ENCODE data around the gene SPTB. TPM values are rescaled to one million over a fixed set of nuclear protein-coding genes. Genes with fewer than 3 reads are reported as not detected.
"Not testable (repeated sequence)": the region's sequence is repeated elsewhere in the genome, so short reads cannot be mapped to it uniquely, and the experiment has no call there.

SPTB gene
- total RNA-seq, 1 experiment from 2014 or later: 0.43 TPM

DNA sequence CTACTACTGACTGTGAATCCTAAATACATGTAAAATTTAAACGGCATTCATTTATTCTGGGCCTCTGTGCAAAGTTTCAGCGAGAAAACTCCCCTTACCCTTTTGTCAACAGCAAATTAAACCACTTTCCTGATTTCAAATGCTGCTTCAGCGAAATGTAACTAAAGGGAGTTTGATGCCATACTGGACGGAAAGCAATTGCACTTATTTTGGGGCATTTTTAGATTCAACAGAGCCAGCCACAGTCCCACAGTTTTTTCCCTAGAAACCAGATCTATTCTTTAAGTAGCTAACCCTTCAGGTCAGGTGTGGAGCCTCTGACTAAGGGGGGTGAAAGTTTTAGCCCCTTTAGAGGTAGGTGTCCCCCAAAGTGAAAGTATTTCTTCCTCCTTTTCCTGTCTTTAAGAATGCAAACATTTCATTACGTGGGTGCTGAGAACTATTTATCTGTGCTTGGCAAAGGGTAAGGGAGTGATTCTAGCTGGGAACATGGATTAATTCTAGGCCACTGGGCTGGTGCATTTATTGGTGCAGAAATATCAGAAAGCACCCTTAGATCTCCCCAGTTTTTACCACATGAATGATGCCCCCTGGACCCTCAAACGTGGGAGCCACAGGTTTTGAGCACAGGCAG lies 72.7 kb downstream of the SPTB start:
- POLR2A ChIA-PET (ENCODE audit: low non-redundant PET): no interaction called here
- Histone ChIP-seq H3K27me3 (replicated peaks; ENCODE audit: insufficient read depth, low read depth, low read length, poor library complexity) (no peaks in the 10 kb centered on the region), H3K4me1 (ENCODE audit: insufficient read depth, low read length, poor library complexity, severe bottlenecking) (no peaks in the 10 kb centered on the region), H3K4me3 (ENCODE audit: low read depth, low read length, poor library complexity, severe bottlenecking) (no peak overlapping the region), H3K36me3 (ENCODE audit: insufficient read depth, low read length, poor library complexity, severe bottlenecking) (no peaks in the 10 kb centered on the region), H3K9me3 (ENCODE audit: low read depth, low read length, poor library complexity, severe bottlenecking) (no peaks in the 10 kb centered on the region), H3K27ac (ENCODE audit: low read depth, low read length, poor library complexity, severe bottlenecking) (no peak overlapping the region)
- no TSS peak for BruUV-seq (replicated peaks)
- no peak for DNase-seq (ENCODE audit: low spot score)
- intact Hi-C loops (cut with micrococcal nuclease; ENCODE audit: unreplicated experiment): no loop called here
- TF ChIP-seq, protein P1, sequence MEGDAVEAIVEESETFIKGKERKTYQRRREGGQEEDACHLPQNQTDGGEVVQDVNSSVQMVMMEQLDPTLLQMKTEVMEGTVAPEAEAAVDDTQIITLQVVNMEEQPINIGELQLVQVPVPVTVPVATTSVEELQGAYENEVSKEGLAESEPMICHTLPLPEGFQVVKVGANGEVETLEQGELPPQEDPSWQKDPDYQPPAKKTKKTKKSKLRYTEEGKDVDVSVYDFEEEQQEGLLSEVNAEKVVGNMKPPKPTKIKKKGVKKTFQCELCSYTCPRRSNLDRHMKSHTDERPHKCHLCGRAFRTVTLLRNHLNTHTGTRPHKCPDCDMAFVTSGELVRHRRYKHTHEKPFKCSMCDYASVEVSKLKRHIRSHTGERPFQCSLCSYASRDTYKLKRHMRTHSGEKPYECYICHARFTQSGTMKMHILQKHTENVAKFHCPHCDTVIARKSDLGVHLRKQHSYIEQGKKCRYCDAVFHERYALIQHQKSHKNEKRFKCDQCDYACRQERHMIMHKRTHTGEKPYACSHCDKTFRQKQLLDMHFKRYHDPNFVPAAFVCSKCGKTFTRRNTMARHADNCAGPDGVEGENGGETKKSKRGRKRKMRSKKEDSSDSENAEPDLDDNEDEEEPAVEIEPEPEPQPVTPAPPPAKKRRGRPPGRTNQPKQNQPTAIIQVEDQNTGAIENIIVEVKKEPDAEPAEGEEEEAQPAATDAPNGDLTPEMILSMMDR (conservative IDR thresholded peaks at IDR 0.05; ENCODE audit: low read depth, low read length): no peak
- no peak for TF ChIP-seq EZH2 (IDR thresholded peaks at IDR 0.05; ENCODE audit: borderline replicate concordance, low read depth, low read length, poor library complexity, severe bottlenecking)
- CTCF ChIA-PET: interaction anchor here (0.6 kb wide), 1 partner anchor 42 kb away, joined by 5 read pairs; no protein-coding TSS in a partner anchor

DNA sequence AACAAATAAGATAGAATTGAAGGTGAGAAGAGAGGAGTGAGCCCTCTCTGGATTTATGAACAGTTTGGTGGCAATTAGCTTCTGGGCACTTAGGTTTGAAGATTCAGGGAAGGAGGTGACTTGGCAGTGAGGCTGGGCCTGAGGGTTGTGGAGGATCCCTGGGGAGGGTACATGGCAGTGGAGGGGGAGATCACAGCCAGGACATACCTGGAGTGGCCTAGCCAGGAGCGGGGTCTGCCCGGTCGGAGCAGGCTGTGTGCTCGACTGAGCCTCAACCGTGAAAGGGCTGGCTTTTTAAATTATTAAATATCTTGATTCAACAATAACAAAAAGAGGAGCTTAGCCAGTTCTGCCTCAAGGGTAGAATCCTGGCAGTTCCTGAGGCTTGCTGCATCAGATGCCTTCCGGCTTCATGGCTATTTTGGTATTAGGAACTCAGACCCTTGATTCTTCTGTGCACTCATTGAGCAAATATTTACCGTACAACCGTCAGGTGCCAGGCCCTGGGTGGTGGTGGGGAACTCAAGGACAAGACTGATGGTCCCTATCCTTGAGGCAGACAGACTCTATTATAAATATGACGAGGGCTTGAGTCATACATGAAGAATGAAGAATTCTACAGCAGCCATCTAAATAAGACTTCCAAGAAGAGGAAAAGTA lies 73.4 kb downstream of the SPTB start:
- Histone ChIP-seq H3K27me3 (replicated peaks; ENCODE audit: insufficient read depth, low read depth, low read length, poor library complexity) (no peaks in the 10 kb centered on the region), H3K9me3 (ENCODE audit: low read depth, low read length, poor library complexity, severe bottlenecking) (no peaks in the 10 kb centered on the region), H3K4me1 (ENCODE audit: insufficient read depth, low read length, poor library complexity, severe bottlenecking) (no peaks in the 10 kb centered on the region), H3K4me3 (ENCODE audit: low read depth, low read length, poor library complexity, severe bottlenecking) (no peak overlapping the region), H3K27ac (ENCODE audit: low read depth, low read length, poor library complexity, severe bottlenecking) (no peak overlapping the region), H3K36me3 (ENCODE audit: insufficient read depth, low read length, poor library complexity, severe bottlenecking) (no peaks in the 10 kb centered on the region)
- intact Hi-C loops (cut with micrococcal nuclease; ENCODE audit: unreplicated experiment): no loop called here
- CTCF ChIA-PET: no interaction called here
- POLR2A ChIA-PET (ENCODE audit: low non-redundant PET): no interaction called here
- no TSS peak for BruUV-seq (replicated peaks)
- no peak for DNase-seq (ENCODE audit: low spot score)
- TF ChIP-seq, protein P1 (conservative IDR thresholded peaks at IDR 0.05; ENCODE audit: low read depth, low read length): no peak
- no peak for TF ChIP-seq EZH2 (IDR thresholded peaks at IDR 0.05; ENCODE audit: borderline replicate concordance, low read depth, low read length, poor library complexity, severe bottlenecking)

DNA sequence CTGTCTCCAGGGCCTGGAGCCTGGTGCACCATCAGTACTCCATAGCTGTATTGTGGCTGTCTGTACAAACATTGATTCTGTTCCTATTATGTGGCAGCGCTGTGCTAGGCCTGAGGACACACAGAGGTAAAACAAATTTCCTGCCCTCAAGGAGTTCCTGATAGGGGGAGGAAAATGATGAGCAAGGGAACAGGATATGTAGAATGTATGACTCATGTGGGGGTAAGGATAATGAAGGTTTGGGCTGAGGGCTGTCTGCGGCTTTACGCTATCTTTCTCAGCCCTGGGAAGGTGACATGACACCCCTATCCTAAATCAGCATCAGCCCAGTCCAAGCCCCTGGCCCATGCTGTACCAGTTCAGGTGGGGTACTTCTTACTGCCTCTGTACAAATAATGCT lies 74.1 kb downstream of the SPTB start:
- BruUV-seq (replicated peaks); POLR2A ChIA-PET (ENCODE audit: low non-redundant PET); H3K36me3 ChIP-seq (ENCODE audit: insufficient read depth, low read length, poor library complexity, severe bottlenecking); intact Hi-C loops (cut with micrococcal nuclease; ENCODE audit: unreplicated experiment); CTCF ChIA-PET; H3K9me3 ChIP-seq (ENCODE audit: low read depth, low read length, poor library complexity, severe bottlenecking); H3K27ac ChIP-seq (ENCODE audit: low read depth, low read length, poor library complexity, severe bottlenecking); H3K4me1 ChIP-seq (ENCODE audit: insufficient read depth, low read length, poor library complexity, severe bottlenecking); DNase-seq (ENCODE audit: low spot score); H3K27me3 ChIP-seq (replicated peaks; ENCODE audit: insufficient read depth, low read depth, low read length, poor library complexity); H3K4me3 ChIP-seq (ENCODE audit: low read depth, low read length, poor library complexity, severe bottlenecking): not testable (repeated sequence)
